BJ (cell line): ENCODE results near the gene TYSND1. TPM values are rescaled to one million over a fixed set of nuclear protein-coding genes. Genes with fewer than 3 reads are reported as not detected.

Source experiments
- CTCF ChIA-PET: fragments of 350-600 bp; formaldehyde crosslinking; extraction: SDS; loops from one replicate; lab custom pipeline; 2021; ENCODE audit warnings: antibody characterized with exemption, inconsistent platforms; lab: Yijun Ruan, JAX
- POLR2A ChIA-PET: fragments of 300-600 bp; sonication (Branson Sonifier 250); formaldehyde crosslinking; extraction: SDS; loops from one replicate; lab custom pipeline; 2021; ENCODE audit warnings: antibody characterized with exemption; lab: Charles Lee
- DNase-seq: peaks from one replicate; pipeline ENCODE4 v3.0.0-alpha.2; 2011; ENCODE audit warnings: low read depth
- H3K27me3 ChIP-seq: 2 replicates; pipeline ENCODE4 v1.6.0; 2011; ENCODE audit warnings: low read length; ENCODE audit not compliant: control insufficient read depth, insufficient read depth
- H3K36me3 ChIP-seq: 2 replicates; pipeline ENCODE4 v1.5.1; 2011; ENCODE audit warnings: low read length; ENCODE audit not compliant: control insufficient read depth, insufficient read depth
- H3K4me3 ChIP-seq: 2 replicates; pipeline ENCODE4 v1.5.1; 2011; ENCODE audit warnings: low read depth, mild to moderate bottlenecking, control low read depth, low read length
- polyA plus RNA-seq: library from polyadenylated mRNA; depleted of rRNA; stranded (reverse); fragments of >200 nt; gene quantifications from 2 replicates; pipeline ENCODE4 v1.2.3, GENCODE V29; 2011
- TF ChIP-seq, protein P1 (sequence below): IDR thresholded peaks from 2 replicates; pipeline ENCODE4 v1.5.1; 2011; ENCODE audit warnings: low read depth, mild to moderate bottlenecking, control low read depth, inconsistent platforms, low read length, moderate library complexity; ENCODE audit not compliant: insufficient read depth

Gene TYSND1
- polyA plus RNA-seq, 1 experiment, result 5.3 TPM

DNA sequence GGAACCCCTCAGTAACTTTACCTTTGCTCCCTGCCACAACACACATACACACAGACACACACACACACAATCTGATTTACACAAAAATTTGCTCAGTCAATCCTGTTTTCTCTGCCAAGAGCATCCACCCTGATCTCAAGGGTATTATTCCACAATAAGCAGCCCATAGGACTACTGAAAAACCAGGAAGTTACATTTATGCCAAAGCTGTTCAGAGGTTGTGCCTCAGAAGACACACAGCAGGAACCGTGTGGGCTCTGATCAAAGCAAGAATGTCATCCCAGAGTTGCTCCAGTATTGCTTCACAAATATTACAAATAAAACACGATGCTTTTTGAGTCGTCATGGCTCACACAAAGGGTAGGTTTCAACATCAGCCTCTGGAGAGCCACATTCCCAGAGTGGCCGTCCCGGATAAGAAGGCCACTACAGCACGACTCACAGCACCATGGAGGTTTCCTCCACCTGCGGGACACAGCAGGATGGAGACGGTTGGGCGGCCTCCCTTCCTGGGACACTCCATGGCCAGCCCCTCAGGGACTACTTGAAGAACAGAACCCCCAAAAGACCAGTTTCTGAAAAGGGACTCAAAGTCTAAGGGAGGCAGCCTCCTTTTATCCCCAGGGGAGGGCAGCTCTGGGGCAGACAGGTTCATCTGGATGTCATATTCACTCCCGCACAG is 15.5 kb downstream of the TYSND1 start:
- Histone ChIP-seq H3K27me3 (no peaks in the 10 kb centered on the region), H3K36me3 (peaks cover 4% of the 10 kb centered on the region), H3K4me3 (no peak overlapping the region)
- POLR2A ChIA-PET, result interaction anchor here (0.6 kb wide), 1 partner anchor 16 kb away, joined by 4 read pairs; no protein-coding TSS in a partner anchor
- TF ChIP-seq, protein P1, sequence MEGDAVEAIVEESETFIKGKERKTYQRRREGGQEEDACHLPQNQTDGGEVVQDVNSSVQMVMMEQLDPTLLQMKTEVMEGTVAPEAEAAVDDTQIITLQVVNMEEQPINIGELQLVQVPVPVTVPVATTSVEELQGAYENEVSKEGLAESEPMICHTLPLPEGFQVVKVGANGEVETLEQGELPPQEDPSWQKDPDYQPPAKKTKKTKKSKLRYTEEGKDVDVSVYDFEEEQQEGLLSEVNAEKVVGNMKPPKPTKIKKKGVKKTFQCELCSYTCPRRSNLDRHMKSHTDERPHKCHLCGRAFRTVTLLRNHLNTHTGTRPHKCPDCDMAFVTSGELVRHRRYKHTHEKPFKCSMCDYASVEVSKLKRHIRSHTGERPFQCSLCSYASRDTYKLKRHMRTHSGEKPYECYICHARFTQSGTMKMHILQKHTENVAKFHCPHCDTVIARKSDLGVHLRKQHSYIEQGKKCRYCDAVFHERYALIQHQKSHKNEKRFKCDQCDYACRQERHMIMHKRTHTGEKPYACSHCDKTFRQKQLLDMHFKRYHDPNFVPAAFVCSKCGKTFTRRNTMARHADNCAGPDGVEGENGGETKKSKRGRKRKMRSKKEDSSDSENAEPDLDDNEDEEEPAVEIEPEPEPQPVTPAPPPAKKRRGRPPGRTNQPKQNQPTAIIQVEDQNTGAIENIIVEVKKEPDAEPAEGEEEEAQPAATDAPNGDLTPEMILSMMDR, result no peak
- DNase-seq, result peak; percentile 49
- CTCF ChIA-PET, result interaction anchor here (1.5 to 7.5 kb wide), 2 partner anchors 11 to 14 kb away, joined by 3 to 87 read pairs; no protein-coding TSS in a partner anchor

DNA sequence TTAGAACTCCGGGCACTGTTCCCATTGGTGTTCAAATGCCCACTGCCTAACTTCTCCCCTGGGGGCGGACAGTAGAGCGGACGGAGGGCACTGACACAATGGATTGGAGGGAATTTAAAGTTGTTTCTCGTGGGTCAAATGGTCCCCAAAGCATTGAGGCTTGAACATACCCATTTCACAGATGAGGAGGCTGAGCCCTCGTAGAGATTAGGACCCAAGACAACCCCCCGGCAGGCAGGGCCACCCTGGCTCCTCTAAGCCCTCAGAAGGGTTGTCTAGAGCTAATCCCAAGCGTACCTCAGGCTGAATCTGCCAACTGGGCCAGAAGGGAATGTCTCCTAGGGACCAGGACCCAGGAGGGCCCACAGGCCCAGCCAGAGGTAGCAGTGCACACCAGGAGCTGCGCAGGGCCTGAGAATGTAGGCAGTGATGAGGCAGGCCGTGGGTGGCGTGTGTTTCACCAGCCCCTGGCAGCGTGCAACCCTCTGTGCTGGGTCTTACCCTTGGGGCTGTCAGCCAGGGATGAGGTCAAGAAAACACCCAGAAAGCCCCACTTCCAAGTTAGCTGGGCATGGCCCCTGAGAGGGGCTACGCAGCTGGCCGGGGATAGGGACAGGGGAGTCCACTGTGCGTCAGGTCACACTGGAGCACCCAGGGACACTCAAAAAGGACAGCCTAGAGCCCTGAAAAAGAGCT is 19.7 kb downstream of the TYSND1 start:
- no peak overlapping the region for H3K4me3 ChIP-seq
- no peaks in the 10 kb centered on the region for H3K27me3 ChIP-seq
- POLR2A ChIA-PET, result no interaction called here
- CTCF ChIA-PET, result interaction anchor here (7.5 kb wide), 1 partner anchor 10 kb away, joined by 87 read pairs; no protein-coding TSS in a partner anchor
- TF ChIP-seq, protein P1, result no peak
- no peak for DNase-seq
- peaks cover 10% of the 10 kb centered on the region for H3K36me3 ChIP-seq

DNA sequence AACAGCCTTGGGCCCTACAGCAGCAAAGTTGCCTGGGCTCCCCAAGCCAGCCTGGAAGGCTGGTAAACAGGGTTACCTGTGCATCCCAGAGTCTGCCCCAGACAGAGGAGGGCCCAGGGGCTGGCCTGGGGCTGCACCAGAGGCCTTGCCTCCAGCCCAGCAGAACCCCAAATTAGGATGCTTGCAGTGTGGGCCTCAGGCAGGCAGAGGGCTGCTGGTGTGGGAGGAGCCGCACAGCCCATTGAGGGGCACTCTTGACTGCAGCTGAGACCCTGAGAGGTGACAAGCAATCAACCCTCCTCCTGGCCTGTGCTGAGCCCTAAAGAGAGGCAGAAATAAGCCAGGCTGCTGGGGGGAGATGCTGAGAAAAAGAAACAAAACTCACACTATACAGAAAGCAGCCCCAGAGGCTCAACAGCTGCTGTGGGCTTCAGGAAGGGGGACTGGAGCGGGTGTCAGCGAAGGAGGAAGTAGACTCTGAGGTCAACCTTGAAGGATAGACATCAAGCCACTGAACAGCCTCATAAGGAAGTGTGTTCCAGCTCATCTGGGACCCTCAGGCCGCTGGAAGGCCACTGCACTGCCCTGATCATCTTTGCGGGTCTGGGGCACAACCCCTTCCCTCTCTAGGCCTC is 20.5 kb downstream of the TYSND1 start:
- ChIA-PET POLR2A (no interaction called here), CTCF (interaction anchor here (7.5 kb wide), 1 partner anchor 9 kb away, joined by 87 read pairs; no protein-coding TSS in a partner anchor)
- TF ChIP-seq, protein P1, result no peak

DNA sequence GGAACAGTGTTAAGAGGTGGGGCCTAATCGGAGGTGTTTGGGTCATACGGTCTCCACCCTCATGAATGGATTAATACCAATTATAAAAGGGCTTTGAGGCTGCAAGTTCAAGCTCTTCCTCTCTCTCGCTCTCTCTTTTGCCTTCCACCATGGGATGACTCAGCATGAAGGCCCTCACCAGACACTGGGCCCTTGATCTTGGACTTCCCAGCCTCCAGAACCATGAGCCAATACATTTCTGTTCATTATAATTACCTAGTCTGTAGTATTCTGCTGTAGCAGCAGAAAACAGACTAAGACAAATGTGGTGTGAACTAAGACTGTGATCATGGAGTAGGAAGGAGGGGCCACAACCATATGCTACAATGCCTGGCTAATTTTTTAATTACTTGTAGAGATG is 21.6 kb downstream of the TYSND1 start:
- TF ChIP-seq, protein P1, result no peak
- Histone ChIP-seq H3K4me3 (no peak overlapping the region), H3K27me3 (no peaks in the 10 kb centered on the region), H3K36me3 (peaks cover 19% of the 10 kb centered on the region)
- ChIA-PET POLR2A (no interaction called here), CTCF (interaction anchor here (2.6 to 7.5 kb wide), 2 partner anchors 8 to 21 kb away, joined by 10 to 87 read pairs; partner anchors contain the start of gene TYSND1)
- no peak for DNase-seq

More for the DNA sequence above, 20.5 kb downstream of the TYSND1 start:
- Histone ChIP-seq H3K36me3 (peaks cover 13% of the 10 kb centered on the region), H3K4me3 (no peak overlapping the region), H3K27me3 (no peaks in the 10 kb centered on the region)
- DNase-seq, result no peak
